ENCODE data around the gene PLPPR4. TPM values are rescaled to one million over a fixed set of nuclear protein-coding genes. Genes with fewer than 3 reads are reported as not detected.
"Not testable (repeated sequence)": the region's sequence is repeated elsewhere in the genome, so short reads cannot be mapped to it uniquely, and the experiment has no call there.

The PLPPR4 gene
- total RNA-seq, 6 donors from 2014 or later: 0.10 to 2.6 (median 0.30) TPM; not detected in 1

DNA sequence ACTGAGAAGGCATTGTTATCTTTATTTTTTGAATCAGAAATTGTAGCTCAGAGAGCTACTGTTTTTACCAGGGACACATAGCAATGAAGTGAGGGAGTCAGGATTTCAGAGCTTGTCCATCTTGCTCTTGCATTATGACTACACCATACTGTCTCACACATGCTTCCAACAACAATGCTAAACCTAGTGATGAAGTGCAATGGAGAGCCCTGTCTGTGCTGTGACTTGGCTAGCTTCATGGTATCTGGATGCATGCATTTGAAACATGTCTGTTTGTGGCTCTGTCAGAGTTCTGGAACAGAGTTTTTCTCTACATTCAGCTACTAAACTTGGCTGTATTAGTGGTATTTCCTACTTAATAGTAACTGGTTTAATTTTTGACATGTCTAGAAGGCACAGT, 7.0 kb downstream of the PLPPR4 start:
- Histone ChIP-seq H3K27ac (no peak overlapping the region), H3K4me3 (no peak overlapping the region), H3K9me3 (peaks cover 0 to 5% (median 0%) of the 10 kb centered on the region in 4 donors), H3K36me3 (no peaks in the 10 kb centered on the region), H3K27me3 (no peaks in the 10 kb centered on the region), H3K4me1 (no peaks in the 10 kb centered on the region)
- ATAC-seq (ENCODE audit: low FRiP score in 2 of 2) (no peak), DNase-seq (no peak)
- TF ChIP-seq EP300 (IDR thresholded peaks at IDR 0.05): no peak
- TF ChIP-seq, protein P1, sequence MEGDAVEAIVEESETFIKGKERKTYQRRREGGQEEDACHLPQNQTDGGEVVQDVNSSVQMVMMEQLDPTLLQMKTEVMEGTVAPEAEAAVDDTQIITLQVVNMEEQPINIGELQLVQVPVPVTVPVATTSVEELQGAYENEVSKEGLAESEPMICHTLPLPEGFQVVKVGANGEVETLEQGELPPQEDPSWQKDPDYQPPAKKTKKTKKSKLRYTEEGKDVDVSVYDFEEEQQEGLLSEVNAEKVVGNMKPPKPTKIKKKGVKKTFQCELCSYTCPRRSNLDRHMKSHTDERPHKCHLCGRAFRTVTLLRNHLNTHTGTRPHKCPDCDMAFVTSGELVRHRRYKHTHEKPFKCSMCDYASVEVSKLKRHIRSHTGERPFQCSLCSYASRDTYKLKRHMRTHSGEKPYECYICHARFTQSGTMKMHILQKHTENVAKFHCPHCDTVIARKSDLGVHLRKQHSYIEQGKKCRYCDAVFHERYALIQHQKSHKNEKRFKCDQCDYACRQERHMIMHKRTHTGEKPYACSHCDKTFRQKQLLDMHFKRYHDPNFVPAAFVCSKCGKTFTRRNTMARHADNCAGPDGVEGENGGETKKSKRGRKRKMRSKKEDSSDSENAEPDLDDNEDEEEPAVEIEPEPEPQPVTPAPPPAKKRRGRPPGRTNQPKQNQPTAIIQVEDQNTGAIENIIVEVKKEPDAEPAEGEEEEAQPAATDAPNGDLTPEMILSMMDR (IDR thresholded peaks at IDR 0.05): no peak
- TF ChIP-seq POLR2A (IDR thresholded peaks at IDR 0.05): no peak

DNA sequence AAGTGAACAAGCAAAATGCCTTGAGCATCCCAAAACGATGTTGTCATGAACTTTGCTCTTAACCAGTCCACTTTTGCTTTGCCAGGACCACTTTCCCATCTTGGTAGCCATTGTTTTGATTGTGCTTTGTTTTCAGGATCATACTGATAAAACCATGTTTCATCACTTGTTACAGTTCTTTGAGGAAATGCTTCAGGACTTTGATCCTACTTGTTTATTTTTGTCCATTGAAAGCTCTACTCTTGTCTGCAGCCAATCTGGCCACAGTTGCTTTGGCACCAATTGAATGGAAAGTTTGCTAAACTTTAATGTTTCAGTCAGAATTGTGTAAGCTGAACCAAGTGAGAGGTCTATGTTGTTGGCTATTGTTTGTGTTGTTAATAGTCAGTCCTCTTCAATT, 12.8 kb downstream of the PLPPR4 start:
- no peak for TF ChIP-seq POLR2A (IDR thresholded peaks at IDR 0.05)
- no peak for TF ChIP-seq EP300 (IDR thresholded peaks at IDR 0.05)
- no peak for TF ChIP-seq POLR2AphosphoS5 (IDR thresholded peaks at IDR 0.05)
- TF ChIP-seq, protein P1 (IDR thresholded peaks at IDR 0.05): no peak

DNA sequence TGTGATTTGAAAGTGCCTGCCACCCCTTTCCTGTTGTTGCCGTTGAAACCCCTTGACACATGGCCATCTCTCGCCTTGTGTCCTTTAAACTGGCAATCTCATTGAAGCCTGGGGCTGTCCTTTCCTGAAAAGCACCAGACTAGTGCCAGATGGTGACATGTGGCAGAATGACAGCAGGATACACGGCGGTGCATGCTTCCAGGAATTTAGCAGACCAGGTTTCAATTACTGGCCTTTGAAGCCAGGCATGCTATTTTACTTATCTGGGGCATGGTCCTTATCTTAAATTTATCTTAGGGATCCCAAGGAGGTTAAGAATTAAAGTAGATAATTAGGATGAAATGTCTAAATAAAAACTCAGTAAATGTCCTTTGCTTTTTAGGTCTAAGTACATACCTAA, 15.2 kb downstream of the PLPPR4 start:
- no peaks in the 10 kb centered on the region for H3K4me1 ChIP-seq
- ATAC-seq (ENCODE audit: low FRiP score in 2 of 2): no peak

More for the DNA sequence above, 12.8 kb downstream of the PLPPR4 start:
- DNase-seq (no peak), ATAC-seq (ENCODE audit: low FRiP score in 2 of 2) (no peak)
- H3K4me3 ChIP-seq: no peak overlapping the region
- H3K9me3 ChIP-seq: peaks cover 0 to 5% (median 0%) of the 10 kb centered on the region in 4 donors
- H3K36me3 ChIP-seq: no peaks in the 10 kb centered on the region
- no peaks in the 10 kb centered on the region for H3K4me1 ChIP-seq
- no peaks in the 10 kb centered on the region for H3K27me3 ChIP-seq
- H3K27ac ChIP-seq: no peak overlapping the region
- WGBS, 2 donors: 50 to 65% methylated on average over 1 of the region's 1 CpG

DNA sequence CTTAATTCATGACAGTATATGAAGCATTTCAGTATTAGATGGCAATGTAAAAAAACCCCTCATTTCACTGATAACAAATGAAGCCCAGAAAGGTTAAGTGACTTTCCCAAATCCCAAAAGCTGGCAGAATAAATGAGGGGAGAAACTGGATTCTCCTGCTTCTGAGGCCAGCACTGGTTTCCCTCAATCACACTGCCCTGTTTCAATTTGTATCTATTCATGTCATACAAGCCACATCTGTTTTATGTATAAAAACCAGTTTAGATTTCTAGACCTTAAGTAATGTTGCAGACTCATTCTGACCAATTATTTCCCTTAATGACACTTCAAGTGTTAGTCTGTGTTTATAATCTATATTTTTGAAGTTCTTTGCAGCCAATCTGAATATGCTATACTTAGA, 16.8 kb downstream of the PLPPR4 start:
- ATAC-seq (ENCODE audit: low FRiP score in 2 of 2): no peak
- no peak for DNase-seq
- Histone ChIP-seq H3K27me3 (no peaks in the 10 kb centered on the region), H3K4me3 (no peak overlapping the region), H3K4me1 (no peaks in the 10 kb centered on the region), H3K27ac (no peak overlapping the region), H3K9me3 (no peaks in the 10 kb centered on the region), H3K36me3 (no peaks in the 10 kb centered on the region)
- TF ChIP-seq EP300 (IDR thresholded peaks at IDR 0.05) (no peak), POLR2A (IDR thresholded peaks at IDR 0.05) (no peak), POLR2AphosphoS5 (IDR thresholded peaks at IDR 0.05) (no peak)
- TF ChIP-seq, protein P1 (IDR thresholded peaks at IDR 0.05): no peak

More for the DNA sequence above, 15.2 kb downstream of the PLPPR4 start:
- Histone ChIP-seq H3K36me3 (no peaks in the 10 kb centered on the region), H3K27ac (no peak overlapping the region), H3K27me3 (no peaks in the 10 kb centered on the region), H3K9me3 (peaks cover 0 to 1% (median 0%) of the 10 kb centered on the region in 4 donors), H3K4me3 (no peak overlapping the region)
- TF ChIP-seq, protein P1 (IDR thresholded peaks at IDR 0.05): no peak
- TF ChIP-seq EP300 (IDR thresholded peaks at IDR 0.05) (no peak), POLR2A (IDR thresholded peaks at IDR 0.05) (no peak), POLR2AphosphoS5 (IDR thresholded peaks at IDR 0.05) (no peak)
- 52 to 60% methylated on average over 4 of the region's 4 CpGs for WGBS, 2 donors
- DNase-seq: no peak

DNA sequence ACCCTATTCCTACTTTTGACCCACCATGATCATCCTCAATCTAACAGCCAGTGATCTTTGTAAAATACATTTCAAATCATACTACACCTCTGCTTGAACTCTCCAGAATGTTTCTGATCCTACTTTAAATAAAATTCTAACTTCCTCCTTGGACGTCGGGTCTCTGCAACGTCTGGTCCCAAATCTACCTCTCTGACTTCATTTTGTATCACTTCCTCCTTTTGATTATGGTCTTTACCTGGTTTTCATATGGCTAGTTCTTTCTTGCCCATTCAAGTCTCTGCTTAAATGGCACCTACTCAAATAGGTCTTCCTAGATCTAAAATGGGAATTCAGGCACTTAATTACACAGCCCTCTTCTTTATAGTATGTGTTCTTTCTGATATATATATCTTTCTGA, 18.2 kb downstream of the PLPPR4 start:
- Histone ChIP-seq H3K27me3 (no peaks in the 10 kb centered on the region), H3K4me3 (no peak overlapping the region), H3K36me3 (no peaks in the 10 kb centered on the region), H3K27ac (no peak overlapping the region), H3K9me3 (no peaks in the 10 kb centered on the region), H3K4me1 (no peaks in the 10 kb centered on the region)
- ATAC-seq (ENCODE audit: low FRiP score in 2 of 2) (no peak), DNase-seq (no peak)
- TF ChIP-seq EP300 (IDR thresholded peaks at IDR 0.05) (no peak), POLR2AphosphoS5 (IDR thresholded peaks at IDR 0.05) (no peak), POLR2A (IDR thresholded peaks at IDR 0.05) (no peak)
- TF ChIP-seq, protein P1 (IDR thresholded peaks at IDR 0.05): no peak
- WGBS, 2 donors: 46 to 50% methylated on average over 3 of the region's 3 CpGs

DNA sequence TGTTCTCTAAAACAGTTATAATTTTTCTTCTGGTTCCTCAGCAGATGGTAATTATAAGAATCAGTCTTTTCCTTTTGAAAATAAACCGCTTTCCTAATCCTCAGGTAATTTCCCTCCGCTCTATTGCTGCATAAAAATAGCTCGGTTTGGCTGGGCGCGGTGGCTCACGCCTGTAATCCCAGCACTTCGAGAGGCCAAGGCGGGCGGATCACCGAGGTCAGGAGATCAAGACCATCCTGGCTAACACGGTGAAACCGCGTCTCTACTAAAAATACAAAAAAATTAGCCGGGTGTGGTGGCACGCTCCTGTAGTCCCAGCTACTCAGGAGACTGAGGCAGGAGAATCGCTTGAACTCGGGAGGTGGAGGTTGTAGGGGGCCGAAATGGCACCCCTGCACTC, 19.2 kb downstream of the PLPPR4 start:
- WGBS, 2 donors: 95% methylated on average over 18 of the region's 18 CpGs
- DNase-seq: peak in 1 of 2 donors; percentile 30
- H3K4me1 ChIP-seq; H3K36me3 ChIP-seq; H3K27ac ChIP-seq; H3K4me3 ChIP-seq; ATAC-seq (ENCODE audit: low FRiP score in 2 of 2); H3K27me3 ChIP-seq; H3K9me3 ChIP-seq: not testable (repeated sequence)
